MM.1S (cell line): Measurements from ENCODE around the gene SLC31A1.
A peak's percentile ranks its signal among the peaks of the same experiment; 100 is the strongest.

Experiments used
- DNase-seq: peaks from one replicate; pipeline ENCODE4 v3.0.0-alpha.2; 2015
- H2AFZ ChIP-seq: fragments of 300-600 bp; sonication (generic); 2 replicates; pipeline ENCODE4 v1.6.0; 2016; ENCODE audit warnings: antibody characterized with exemption, low read length
- H3F3A ChIP-seq: fragments of 300-600 bp; sonication (generic); 2 replicates; pipeline ENCODE4 v1.6.1; 2016; ENCODE audit warnings: mild to moderate bottlenecking, antibody characterized with exemption, low read length, moderate library complexity, mixed read lengths; ENCODE audit not compliant: insufficient read depth
- H3K27ac ChIP-seq: fragments of 300-600 bp; sonication (generic); 2 replicates; pipeline ENCODE4 v1.5.1; 2016; ENCODE audit warnings: mild to moderate bottlenecking, low read length
- H3K27me3 ChIP-seq: fragments of 300-600 bp; sonication (generic); replicated peaks from 2 replicates; pipeline ENCODE4 v1.6.0; 2016; ENCODE audit warnings: low read length; ENCODE audit not compliant: insufficient read depth
- H3K36me3 ChIP-seq: fragments of 300-600 bp; sonication (generic); replicated peaks from 2 replicates; pipeline ENCODE4 v1.6.1; 2016; ENCODE audit warnings: mild to moderate bottlenecking, low read length, mixed read lengths; ENCODE audit not compliant: insufficient read depth
- H3K4me1 ChIP-seq: fragments of 300-600 bp; sonication (generic); 2 replicates; pipeline ENCODE4 v1.6.1; 2016; ENCODE audit warnings: low read length, mixed read lengths
- H3K4me2 ChIP-seq: fragments of 300-600 bp; sonication (generic); 2 replicates; pipeline ENCODE4 v1.6.0; 2016; ENCODE audit warnings: low read depth, low read length
- H3K4me3 ChIP-seq: fragments of 300-600 bp; sonication (generic); 2 replicates; pipeline ENCODE4 v1.5.1; 2016; ENCODE audit warnings: low read length, mixed read lengths
- H3K79me2 ChIP-seq: fragments of 300-600 bp; sonication (generic); 2 replicates; pipeline ENCODE4 v1.6.1; 2016; ENCODE audit warnings: mixed run types, low read length, mixed read lengths
- H3K9ac ChIP-seq: fragments of 300-600 bp; sonication (generic); 2 replicates; pipeline ENCODE4 v1.6.1; 2016; ENCODE audit warnings: low read length, mixed read lengths
- H3K9me2 ChIP-seq: fragments of 300-600 bp; sonication (generic); replicated peaks from 2 replicates; pipeline ENCODE4 v1.6.1; 2016; ENCODE audit warnings: mild to moderate bottlenecking, low read length, mixed read lengths; ENCODE audit not compliant: insufficient read depth
- H3K9me3 ChIP-seq: fragments of 300-600 bp; sonication (generic); replicated peaks from 2 replicates; pipeline ENCODE4 v1.6.1; 2016; ENCODE audit warnings: mild to moderate bottlenecking, low read length, mixed read lengths; ENCODE audit not compliant: insufficient read depth
- H4K20me1 ChIP-seq: fragments of 300-600 bp; sonication (generic); 2 replicates; pipeline ENCODE4 v1.6.1; 2016; ENCODE audit warnings: mild to moderate bottlenecking, low read length, moderate library complexity, mixed read lengths; ENCODE audit not compliant: insufficient read depth
- CTCF ChIP-seq: fragments of 300-600 bp; sonication (generic); IDR thresholded peaks from 2 replicates; pipeline ENCODE4 v1.5.1; 2016; ENCODE audit warnings: antibody characterized with exemption, low read length, mixed read lengths
- EZH2 ChIP-seq: fragments of 300-600 bp; sonication (generic); optimal IDR thresholded peaks from 2 replicates; pipeline ENCODE3; 2017; ENCODE audit warnings: low read depth, mild to moderate bottlenecking, antibody characterized with exemption, low read length, mixed read lengths
- EZH2phosphoT487 ChIP-seq: fragments of 300-600 bp; sonication (generic); IDR thresholded peaks from 2 replicates; pipeline ENCODE4 v1.6.1; 2018; ENCODE audit warnings: antibody characterized with exemption, low read length

SLC31A1 gene

GRCh38 chr9:113296796-113297558 is 75.6 kb downstream of the SLC31A1 start:
- no peak overlapping the region for H3K9ac ChIP-seq
- peaks cover 29% of the 10 kb centered on the region for H3K4me1 ChIP-seq
- H3K4me2 ChIP-seq, result no peak overlapping the region
- no peaks in the 10 kb centered on the region for H3K9me2 ChIP-seq
- no peak overlapping the region for H3K27ac ChIP-seq
- no peaks in the 10 kb centered on the region for H3K79me2 ChIP-seq
- H3K9me3 ChIP-seq, result no peaks in the 10 kb centered on the region
- TF ChIP-seq EZH2 (no peak), CTCF (no peak), EZH2phosphoT487 (no peak)
- no peaks in the 10 kb centered on the region for H3K27me3 ChIP-seq
- H4K20me1 ChIP-seq, result no peaks in the 10 kb centered on the region
- H3F3A ChIP-seq, result peaks cover 23% of the 10 kb centered on the region
- H3K4me3 ChIP-seq, result no peak overlapping the region
- H3K36me3 ChIP-seq, result no peaks in the 10 kb centered on the region; the same call in 1 of the 2 replicates
- no peak overlapping the region for H2AFZ ChIP-seq
- no peak for DNase-seq

- no peaks in the 10 kb centered on the region for H3K9me2 ChIP-seq
- TF ChIP-seq EZH2 (no peak), CTCF (no peak), EZH2phosphoT487 (no peak)
These were observed 77.0 kb downstream of the SLC31A1 start for GRCh38 chr9:113298311-113298710.

GRCh38 chr9:113298924-113299770 is 77.8 kb downstream of the SLC31A1 start:
- H3K9me2 ChIP-seq, result no peaks in the 10 kb centered on the region
- peak; percentile 91 for DNase-seq
- H3K27ac ChIP-seq, result peak overlapping the region; percentile 93
- peak overlapping the region; percentile 57 for H2AFZ ChIP-seq
- peak overlapping the region; percentile 39 for H3K4me3 ChIP-seq
- peaks cover 29% of the 10 kb centered on the region for H3K4me1 ChIP-seq
- H3K79me2 ChIP-seq, result no peaks in the 10 kb centered on the region
- no peaks in the 10 kb centered on the region for H3K36me3 ChIP-seq
- H3F3A ChIP-seq, result peaks cover 23% of the 10 kb centered on the region
- H4K20me1 ChIP-seq, result no peaks in the 10 kb centered on the region
- peak overlapping the region; percentile 62 for H3K9ac ChIP-seq
- no peak for TF ChIP-seq EZH2
- no peak for TF ChIP-seq EZH2phosphoT487
- TF ChIP-seq CTCF, result no peak
- H3K9me3 ChIP-seq, result no peaks in the 10 kb centered on the region
- no peaks in the 10 kb centered on the region for H3K27me3 ChIP-seq
- H3K4me2 ChIP-seq, result peak overlapping the region; percentile 81

More at GRCh38 chr9:113298311-113298710, 77.0 kb downstream of the SLC31A1 start:
- H3K4me2 ChIP-seq, result peak overlapping the region; percentile 81
- H3K79me2 ChIP-seq, result no peaks in the 10 kb centered on the region
- H3F3A ChIP-seq, result peaks cover 23% of the 10 kb centered on the region
- H4K20me1 ChIP-seq, result no peaks in the 10 kb centered on the region
- peaks cover 29% of the 10 kb centered on the region for H3K4me1 ChIP-seq
- no peak overlapping the region for H3K4me3 ChIP-seq
- DNase-seq, result no peak
- H2AFZ ChIP-seq, result peak overlapping the region; percentile 57; the same call in 1 of the 2 replicates
- peak overlapping the region; percentile 62 for H3K9ac ChIP-seq
- no peaks in the 10 kb centered on the region for H3K36me3 ChIP-seq
- no peaks in the 10 kb centered on the region for H3K27me3 ChIP-seq
- H3K27ac ChIP-seq, result peak overlapping the region; percentile 93
- no peaks in the 10 kb centered on the region for H3K9me3 ChIP-seq
